GM12874 (cell line): Measurements from ENCODE around the gene PBLD.

Experiments
- CTCF ChIP-seq: IDR thresholded peaks from 2 replicates; pipeline ENCODE4 v1.5.1; 2011; ENCODE audit warnings: low read depth, mild to moderate bottlenecking, control low read depth, low read length, moderate library complexity; ENCODE audit not compliant: insufficient read depth

Gene PBLD

GRCh38 chr10:68332259-68333057 is at the start of gene PBLD:
TSS of gene PBLD (minus strand) at chr10:68332928. CDS start at chr10:68306844, 26,084 bp downstream.
- TF ChIP-seq CTCF = peak; percentile 49

- TF ChIP-seq CTCF = no peak
Observed at GRCh38 chr10:68371604-68372003, 38.9 kb upstream of the PBLD start.

- TF ChIP-seq CTCF = no peak
Observed at GRCh38 chr10:68367121-68367520, 34.4 kb upstream of the PBLD start.

GRCh38 chr10:68366600-68366999 is 33.9 kb upstream of the PBLD start:
- no peak for TF ChIP-seq CTCF

GRCh38 chr10:68365611-68366010 is 32.9 kb upstream of the PBLD start:
- no peak for TF ChIP-seq CTCF

GRCh38 chr10:68364101-68364886 is 31.6 kb upstream of the PBLD start:
- no peak for TF ChIP-seq CTCF

GRCh38 chr10:68362590-68362989 is 29.9 kb upstream of the PBLD start:
- no peak for TF ChIP-seq CTCF
